ENCODE results near the gene CXCL10. TPM values are rescaled to one million over a fixed set of nuclear protein-coding genes. Genes with fewer than 3 reads are reported as not detected.

The CXCL10 gene
- total and polyA plus RNA-seq, 4 donors, result 1.8 to 7.8 (median 2.6) TPM; not detected in 1

DNA sequence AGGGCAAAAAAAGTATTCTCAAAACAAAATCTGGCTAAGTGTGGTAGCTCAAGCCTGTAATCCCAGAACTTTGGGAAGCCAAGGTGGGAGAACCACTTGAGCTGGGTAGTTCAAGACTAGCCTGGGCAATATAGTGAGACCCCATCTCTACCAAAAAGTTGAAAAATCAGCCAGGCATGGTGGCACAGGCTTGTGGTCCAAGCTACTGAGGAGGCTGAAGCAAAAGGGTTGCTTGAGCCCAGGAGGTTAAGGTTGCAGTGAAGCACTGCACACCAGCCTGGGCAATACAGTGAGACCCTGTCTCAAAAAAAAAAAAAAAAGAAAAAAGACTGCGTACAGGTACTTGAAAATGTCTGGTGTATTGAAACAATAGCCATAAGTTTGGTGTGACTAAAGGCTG, 30.8 kb downstream of the CXCL10 start:
- no peaks in the 10 kb centered on the region for H3K9me3 ChIP-seq (ENCODE audit: control insufficient read depth, low read length)
- intact Hi-C loops (cut with DNase I), result loop anchor here in 1 of 2 donors (10.0 kb wide), 1 partner anchor 152 kb away; the partner anchor contains the start of gene NUP54
- H3K36me3 ChIP-seq (ENCODE audit: control insufficient read depth in 1 of 2, insufficient read depth in 2 of 2, low read length in 1 of 2), result no peaks in the 10 kb centered on the region
- ATAC-seq (ENCODE audit: low FRiP score) (no peak), DNase-seq (no peak)
- no peak overlapping the region for H3K27ac ChIP-seq (ENCODE audit: low read depth in 1 of 2, low read length in 2 of 2)
- no peak overlapping the region for H3K4me3 ChIP-seq (ENCODE audit: low read length in 2 of 2)
- WGBS, 2 donors, result 89 to 92% methylated on average over 1 of the region's 1 CpG
- H3K27me3 ChIP-seq (ENCODE audit: control insufficient read depth in 1 of 2, insufficient read depth in 2 of 2, low read length in 1 of 2), result no peaks in the 10 kb centered on the region
- peaks cover 0 to 5% of the 10 kb centered on the region in 2 donors for H3K4me1 ChIP-seq (ENCODE audit: control insufficient read depth in 1 of 2, insufficient read depth in 2 of 2, low read length in 2 of 2)

DNA sequence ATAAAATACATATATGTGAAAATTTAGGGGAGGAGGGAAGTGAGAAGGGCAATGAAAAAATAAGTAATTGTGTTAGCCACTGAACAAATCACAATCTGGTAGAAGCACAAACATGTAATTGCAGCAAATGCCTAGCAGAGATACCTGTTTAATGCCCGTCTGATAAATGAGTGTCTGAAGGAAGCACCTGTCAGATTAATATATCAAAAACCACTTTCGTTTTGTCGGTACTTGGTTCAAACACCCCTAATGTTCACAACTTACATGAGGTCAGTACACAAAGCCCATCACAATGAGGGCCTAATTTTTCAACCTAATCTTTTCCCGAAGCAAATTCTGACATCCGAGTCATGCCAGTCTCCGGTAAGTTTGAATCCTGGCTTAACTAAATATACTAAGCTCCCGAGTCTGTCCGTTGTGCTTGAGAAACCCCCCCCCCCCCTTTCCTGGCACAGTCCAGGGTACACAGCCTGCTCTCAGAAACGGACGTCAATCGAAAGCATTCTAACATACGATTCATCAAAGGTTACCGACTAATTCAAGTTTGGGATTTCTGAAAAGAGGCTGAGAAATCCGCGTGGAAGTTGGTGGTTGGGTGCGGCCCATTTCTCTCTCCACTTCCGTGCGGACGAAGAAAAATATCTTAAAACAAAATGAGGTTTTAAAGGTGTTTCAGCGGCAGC, 33.3 kb downstream of the CXCL10 start:
- intact Hi-C loops (cut with DNase I), result loop anchor here in 1 of 2 donors (10.0 kb wide), 1 partner anchor 155 kb away; the partner anchor contains the start of gene NUP54
- peaks cover 0 to 5% of the 10 kb centered on the region in 2 donors for H3K4me1 ChIP-seq (ENCODE audit: control insufficient read depth in 1 of 2, insufficient read depth in 2 of 2, low read length in 2 of 2)
- H3K36me3 ChIP-seq (ENCODE audit: control insufficient read depth in 1 of 2, insufficient read depth in 2 of 2, low read length in 1 of 2), result no peaks in the 10 kb centered on the region
- no peak for ATAC-seq (ENCODE audit: low FRiP score)
- no peaks in the 10 kb centered on the region for H3K9me3 ChIP-seq (ENCODE audit: control insufficient read depth, low read length)
- 1% methylated on average over 20 of the region's 20 CpGs for WGBS, 2 donors
- no peak overlapping the region for H3K27ac ChIP-seq (ENCODE audit: low read depth in 1 of 2, low read length in 2 of 2)
- peak overlapping the region; percentile 93 to 95 for H3K4me3 ChIP-seq (ENCODE audit: low read length in 2 of 2)
- no peak for DNase-seq
- no peaks in the 10 kb centered on the region for H3K27me3 ChIP-seq (ENCODE audit: control insufficient read depth in 1 of 2, insufficient read depth in 2 of 2, low read length in 1 of 2)

DNA sequence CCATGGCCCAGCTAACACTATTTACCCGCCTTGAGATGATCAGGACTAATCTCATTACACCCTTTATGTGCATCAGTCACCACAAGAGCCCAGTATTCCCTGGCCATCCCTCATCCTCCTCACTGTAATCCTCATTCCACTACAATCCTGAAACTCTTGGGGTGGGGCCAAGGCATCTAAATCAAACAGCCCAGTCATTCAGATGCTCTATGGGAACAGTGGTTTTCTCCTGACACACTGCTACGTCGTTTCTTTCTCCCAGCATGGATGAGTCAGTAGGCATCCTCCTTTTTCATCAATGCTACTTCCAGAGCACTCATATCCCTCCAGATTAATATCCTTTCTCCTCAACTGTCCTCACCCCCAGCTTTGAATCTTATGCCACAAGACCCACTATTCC, 38.2 kb downstream of the CXCL10 start:
- Histone ChIP-seq H3K9me3 (ENCODE audit: control insufficient read depth, low read length) (no peaks in the 10 kb centered on the region), H3K4me3 (ENCODE audit: low read length in 2 of 2) (no peak overlapping the region), H3K36me3 (ENCODE audit: control insufficient read depth in 1 of 2, insufficient read depth in 2 of 2, low read length in 1 of 2) (peaks cover 0 to 3% of the 10 kb centered on the region in 2 donors), H3K4me1 (ENCODE audit: control insufficient read depth in 1 of 2, insufficient read depth in 2 of 2, low read length in 2 of 2) (peaks cover 0 to 5% of the 10 kb centered on the region in 2 donors), H3K27ac (ENCODE audit: low read depth in 1 of 2, low read length in 2 of 2) (no peak overlapping the region), H3K27me3 (ENCODE audit: control insufficient read depth in 1 of 2, insufficient read depth in 2 of 2, low read length in 1 of 2) (no peaks in the 10 kb centered on the region)
- WGBS, 2 donors, result 77 to 85% methylated on average over 3 of the region's 3 CpGs
- intact Hi-C loops (cut with DNase I), result no loop called here
- ATAC-seq (ENCODE audit: low FRiP score) (no peak), DNase-seq (no peak)

DNA sequence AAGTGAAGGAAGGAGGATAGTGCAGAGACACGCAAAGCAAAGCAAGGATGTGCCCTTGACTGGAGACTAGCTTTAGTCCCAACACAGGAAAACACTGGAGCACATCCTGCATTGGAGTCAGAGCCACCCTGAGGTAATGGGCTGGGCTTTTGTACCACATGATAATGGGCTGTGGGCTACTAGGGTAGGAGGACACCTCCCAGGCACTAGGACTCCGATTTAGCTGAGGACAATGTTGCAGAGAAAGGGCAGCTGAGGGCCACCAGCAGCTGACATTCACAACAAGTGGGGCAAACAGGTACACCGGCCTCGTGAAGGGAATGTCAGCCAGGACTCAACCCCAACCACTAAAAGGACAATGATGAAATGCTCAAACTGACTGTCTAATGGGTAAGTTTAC, 42.7 kb downstream of the CXCL10 start:
- 86 to 89% methylated on average over 4 of the region's 4 CpGs for WGBS, 2 donors
- intact Hi-C loops (cut with DNase I), result no loop called here

DNA sequence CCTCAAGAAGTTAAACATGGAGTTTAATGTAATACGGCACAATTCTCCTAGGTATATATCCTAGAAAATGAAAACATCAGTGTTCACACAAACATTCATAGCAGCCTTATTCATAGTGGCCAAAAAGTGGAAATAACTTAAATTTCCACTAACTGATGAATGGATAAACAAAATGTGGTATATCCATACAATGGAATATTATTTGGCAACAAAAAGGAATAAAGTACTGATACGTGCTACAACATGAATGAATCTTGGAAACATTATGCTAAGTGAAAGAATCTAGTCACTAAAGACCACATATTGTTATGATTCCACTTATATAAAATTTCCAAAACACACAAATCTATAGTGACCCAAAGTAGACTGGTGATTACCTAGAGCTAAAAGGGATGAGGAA, 47.1 kb downstream of the CXCL10 start:
- WGBS, 2 donors, result 95 to 100% methylated on average over 2 of the region's 2 CpGs
- Histone ChIP-seq H3K4me3 (ENCODE audit: low read length in 2 of 2) (no peak overlapping the region), H3K27me3 (ENCODE audit: control insufficient read depth in 1 of 2, insufficient read depth in 2 of 2, low read length in 1 of 2) (no peaks in the 10 kb centered on the region), H3K36me3 (ENCODE audit: control insufficient read depth in 1 of 2, insufficient read depth in 2 of 2, low read length in 1 of 2) (peaks cover 3 to 7% of the 10 kb centered on the region in 2 donors), H3K27ac (ENCODE audit: low read depth in 1 of 2, low read length in 2 of 2) (no peak overlapping the region), H3K4me1 (ENCODE audit: control insufficient read depth in 1 of 2, insufficient read depth in 2 of 2, low read length in 2 of 2) (no peaks in the 10 kb centered on the region), H3K9me3 (ENCODE audit: control insufficient read depth, low read length) (no peaks in the 10 kb centered on the region)
- intact Hi-C loops (cut with DNase I), result no loop called here
- ATAC-seq (ENCODE audit: low FRiP score) (no peak), DNase-seq (no peak)

More for the DNA sequence above, 42.7 kb downstream of the CXCL10 start:
- no peak for ATAC-seq (ENCODE audit: low FRiP score)
- no peak for DNase-seq
- no peak overlapping the region for H3K4me3 ChIP-seq (ENCODE audit: low read length in 2 of 2)
- no peaks in the 10 kb centered on the region for H3K4me1 ChIP-seq (ENCODE audit: control insufficient read depth in 1 of 2, insufficient read depth in 2 of 2, low read length in 2 of 2)
- H3K27me3 ChIP-seq (ENCODE audit: control insufficient read depth in 1 of 2, insufficient read depth in 2 of 2, low read length in 1 of 2), result no peaks in the 10 kb centered on the region
- no peak overlapping the region for H3K27ac ChIP-seq (ENCODE audit: low read depth in 1 of 2, low read length in 2 of 2)
- H3K9me3 ChIP-seq (ENCODE audit: control insufficient read depth, low read length), result no peaks in the 10 kb centered on the region
- peaks cover 3 to 5% of the 10 kb centered on the region in 2 donors for H3K36me3 ChIP-seq (ENCODE audit: control insufficient read depth in 1 of 2, insufficient read depth in 2 of 2, low read length in 1 of 2)

DNA sequence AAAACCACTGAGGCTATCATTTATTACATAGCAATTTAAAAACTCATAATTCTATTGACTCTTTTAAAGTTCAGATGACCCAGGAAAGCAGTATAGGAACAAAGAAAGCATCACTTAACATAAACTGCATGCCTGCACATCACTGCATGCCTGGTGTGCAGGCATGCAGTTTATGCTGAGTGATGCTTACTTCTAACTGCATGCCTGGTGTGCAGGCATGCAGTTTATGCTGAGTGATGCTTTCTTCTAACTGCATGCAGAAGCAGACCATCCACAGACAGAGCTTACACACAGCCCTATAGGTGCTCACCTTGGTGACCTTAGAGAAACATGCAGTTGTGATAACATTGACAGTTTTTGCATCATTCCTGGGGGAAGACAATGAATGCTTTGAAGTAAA, 49.5 kb downstream of the CXCL10 start:
- H3K4me1 ChIP-seq (ENCODE audit: control insufficient read depth in 1 of 2, insufficient read depth in 2 of 2, low read length in 2 of 2), result no peaks in the 10 kb centered on the region
- no peak for DNase-seq
- ATAC-seq (ENCODE audit: low FRiP score), result no peak
- intact Hi-C loops (cut with DNase I), result no loop called here
- no peak overlapping the region for H3K4me3 ChIP-seq (ENCODE audit: low read length in 2 of 2)
- H3K36me3 ChIP-seq (ENCODE audit: control insufficient read depth in 1 of 2, insufficient read depth in 2 of 2, low read length in 1 of 2), result peaks cover 4 to 7% of the 10 kb centered on the region in 2 donors
- H3K9me3 ChIP-seq (ENCODE audit: control insufficient read depth, low read length), result no peaks in the 10 kb centered on the region
- H3K27ac ChIP-seq (ENCODE audit: low read depth in 1 of 2, low read length in 2 of 2), result no peak overlapping the region
- H3K27me3 ChIP-seq (ENCODE audit: control insufficient read depth in 1 of 2, insufficient read depth in 2 of 2, low read length in 1 of 2), result no peaks in the 10 kb centered on the region

Other genes starting within 250 kb of the CXCL10 start
- under 1 TPM; 0.32 to 0.36 TPM for gene PPEF2, start 121.0 kb downstream of the CXCL10 start, total RNA-seq
- gene PPEF2, start 121.0 kb downstream of the CXCL10 start, polyA plus RNA-seq, result under 1 TPM in 1 of 2 donors, not detected in 1; 0.15 TPM
- 10 to 100 TPM; 24.9 to 41.4 TPM for gene NAAA, start 82.5 kb downstream of the CXCL10 start, total RNA-seq
- 10 to 100 TPM; 24.8 to 28.2 TPM for gene NAAA, start 82.5 kb downstream of the CXCL10 start, polyA plus RNA-seq
- 10 to 100 TPM; 30.2 to 36.5 TPM for gene SDAD1, start 32.6 kb downstream of the CXCL10 start, total RNA-seq
- 10 to 100 TPM; 16.0 to 17.2 TPM for gene SDAD1, start 32.6 kb downstream of the CXCL10 start, polyA plus RNA-seq
- 1 to 10 TPM; 1.2 to 1.6 TPM for gene CXCL9, start 16.0 kb downstream of the CXCL10 start, total RNA-seq
- 1 to 10 TPM in 1 of 2 donors, under 1 TPM in 1; 0.38 to 4.4 TPM for gene CXCL9, start 16.0 kb downstream of the CXCL10 start, polyA plus RNA-seq
- gene CXCL11, start 12.6 kb upstream of the CXCL10 start, total RNA-seq, result under 1 TPM; 0.23 to 0.45 TPM
- gene CXCL11, start 12.6 kb upstream of the CXCL10 start, polyA plus RNA-seq, result 1 to 10 TPM in 1 of 2 donors, under 1 TPM in 1; 0.46 to 2.3 TPM
- under 1 TPM; 0.68 to 0.81 TPM for gene ART3, start 51.2 kb upstream of the CXCL10 start, total RNA-seq
- not detected for gene ART3, start 51.2 kb upstream of the CXCL10 start, polyA plus RNA-seq
- 10 to 100 TPM; 38.8 to 45.5 TPM for gene NUP54, start 124.9 kb upstream of the CXCL10 start, total RNA-seq
- gene NUP54, start 124.9 kb upstream of the CXCL10 start, polyA plus RNA-seq, result 10 to 100 TPM; 19.8 to 24.3 TPM
- gene SCARB2, start 190.3 kb upstream of the CXCL10 start, total RNA-seq, result 100 to 1,000 TPM; 138 to 154 TPM
- 10 to 100 TPM; 44.3 to 73.6 TPM for gene SCARB2, start 190.3 kb upstream of the CXCL10 start, polyA plus RNA-seq
- 1 to 10 TPM; 1.8 to 2.4 TPM for gene FAM47E, start 228.2 kb upstream of the CXCL10 start, total RNA-seq
- 1 to 10 TPM; 1.2 to 1.9 TPM for gene FAM47E, start 228.2 kb upstream of the CXCL10 start, polyA plus RNA-seq